Panc1 (cell line): ENCODE measurements around the gene MAP2.

ENCODE experiments used
- POLR2AphosphoS5 ChIP-seq: IDR thresholded peaks from 2 replicates; pipeline ENCODE4 v1.6.1; 2012; ENCODE audit warnings: mild to moderate bottlenecking, low read depth, low read length, moderate library complexity
- SIN3A ChIP-seq: IDR thresholded peaks from 2 replicates; pipeline ENCODE4 v1.6.1; 2012; ENCODE audit warnings: low read depth, mild to moderate bottlenecking, low read length, moderate library complexity, borderline replicate concordance; ENCODE audit not compliant: insufficient read depth
- TF ChIP-seq, protein P1 (sequence below): fragments of 450-650 bp; IDR thresholded peaks from 2 replicates; pipeline ENCODE4 v1.5.1; 2017; ENCODE audit warnings: mild to moderate bottlenecking
- TF ChIP-seq, protein P2 (sequence below), 2 experiments: IDR thresholded peaks; 2 replicates each; pipeline ENCODE4 v1.6.1; 2011 to 2012; ENCODE audit warnings: low read depth in 2 of 2, control low read depth in 1 of 2, low read length in 1 of 2, mild to moderate bottlenecking in 1 of 2, moderate library complexity in 1 of 2; ENCODE audit not compliant: insufficient read depth in 1 of 2

GRCh38 chr2:209713219-209713618 is 289.4 kb downstream of the MAP2 start:
- TF ChIP-seq, protein P1, sequence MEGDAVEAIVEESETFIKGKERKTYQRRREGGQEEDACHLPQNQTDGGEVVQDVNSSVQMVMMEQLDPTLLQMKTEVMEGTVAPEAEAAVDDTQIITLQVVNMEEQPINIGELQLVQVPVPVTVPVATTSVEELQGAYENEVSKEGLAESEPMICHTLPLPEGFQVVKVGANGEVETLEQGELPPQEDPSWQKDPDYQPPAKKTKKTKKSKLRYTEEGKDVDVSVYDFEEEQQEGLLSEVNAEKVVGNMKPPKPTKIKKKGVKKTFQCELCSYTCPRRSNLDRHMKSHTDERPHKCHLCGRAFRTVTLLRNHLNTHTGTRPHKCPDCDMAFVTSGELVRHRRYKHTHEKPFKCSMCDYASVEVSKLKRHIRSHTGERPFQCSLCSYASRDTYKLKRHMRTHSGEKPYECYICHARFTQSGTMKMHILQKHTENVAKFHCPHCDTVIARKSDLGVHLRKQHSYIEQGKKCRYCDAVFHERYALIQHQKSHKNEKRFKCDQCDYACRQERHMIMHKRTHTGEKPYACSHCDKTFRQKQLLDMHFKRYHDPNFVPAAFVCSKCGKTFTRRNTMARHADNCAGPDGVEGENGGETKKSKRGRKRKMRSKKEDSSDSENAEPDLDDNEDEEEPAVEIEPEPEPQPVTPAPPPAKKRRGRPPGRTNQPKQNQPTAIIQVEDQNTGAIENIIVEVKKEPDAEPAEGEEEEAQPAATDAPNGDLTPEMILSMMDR, result no peak
- TF ChIP-seq, protein P2, sequence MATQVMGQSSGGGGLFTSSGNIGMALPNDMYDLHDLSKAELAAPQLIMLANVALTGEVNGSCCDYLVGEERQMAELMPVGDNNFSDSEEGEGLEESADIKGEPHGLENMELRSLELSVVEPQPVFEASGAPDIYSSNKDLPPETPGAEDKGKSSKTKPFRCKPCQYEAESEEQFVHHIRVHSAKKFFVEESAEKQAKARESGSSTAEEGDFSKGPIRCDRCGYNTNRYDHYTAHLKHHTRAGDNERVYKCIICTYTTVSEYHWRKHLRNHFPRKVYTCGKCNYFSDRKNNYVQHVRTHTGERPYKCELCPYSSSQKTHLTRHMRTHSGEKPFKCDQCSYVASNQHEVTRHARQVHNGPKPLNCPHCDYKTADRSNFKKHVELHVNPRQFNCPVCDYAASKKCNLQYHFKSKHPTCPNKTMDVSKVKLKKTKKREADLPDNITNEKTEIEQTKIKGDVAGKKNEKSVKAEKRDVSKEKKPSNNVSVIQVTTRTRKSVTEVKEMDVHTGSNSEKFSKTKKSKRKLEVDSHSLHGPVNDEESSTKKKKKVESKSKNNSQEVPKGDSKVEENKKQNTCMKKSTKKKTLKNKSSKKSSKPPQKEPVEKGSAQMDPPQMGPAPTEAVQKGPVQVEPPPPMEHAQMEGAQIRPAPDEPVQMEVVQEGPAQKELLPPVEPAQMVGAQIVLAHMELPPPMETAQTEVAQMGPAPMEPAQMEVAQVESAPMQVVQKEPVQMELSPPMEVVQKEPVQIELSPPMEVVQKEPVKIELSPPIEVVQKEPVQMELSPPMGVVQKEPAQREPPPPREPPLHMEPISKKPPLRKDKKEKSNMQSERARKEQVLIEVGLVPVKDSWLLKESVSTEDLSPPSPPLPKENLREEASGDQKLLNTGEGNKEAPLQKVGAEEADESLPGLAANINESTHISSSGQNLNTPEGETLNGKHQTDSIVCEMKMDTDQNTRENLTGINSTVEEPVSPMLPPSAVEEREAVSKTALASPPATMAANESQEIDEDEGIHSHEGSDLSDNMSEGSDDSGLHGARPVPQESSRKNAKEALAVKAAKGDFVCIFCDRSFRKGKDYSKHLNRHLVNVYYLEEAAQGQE (IDR thresholded peaks at IDR 0.05; ENCODE audit: insufficient read depth in 1 of 2, low read depth in 2 of 2, low read length in 1 of 2), result no peak
- no peak for TF ChIP-seq POLR2AphosphoS5
- TF ChIP-seq SIN3A, result no peak
